CD4-positive, CD25-positive, alpha-beta regulatory T cell (primary cell): ENCODE results near the gene TTLL3. TPM values are rescaled to one million over a fixed set of nuclear protein-coding genes. Genes with fewer than 3 reads are reported as not detected.
A peak's percentile ranks its signal among the peaks of the same experiment; 100 is the strongest.
"Not testable (repeated sequence)": the region's sequence is repeated elsewhere in the genome, so short reads cannot be mapped to it uniquely, and the experiment has no call there.

ENCODE experiments used
- ATAC-seq, 2 donors: fragments of 150-1000 bp; cut with Tn5 transposase; one replicate each; pipeline ENCODE4 v1.10.0; 2021; ENCODE audit warnings: low read depth in 2 of 2, moderate number of reproducible peaks in 2 of 2, moderate library complexity in 1 of 2
- DNase-seq, 3 donors: peaks; one replicate each; pipeline versions ENCODE4 v3.0.0 to v3.0.0-alpha.2; 2012 to 2022; ENCODE audit warnings: mixed read lengths in 1 of 3
- H3K27ac ChIP-seq: one replicate; pipeline ENCODE4 v1.7.0; 2013; ENCODE audit warnings: mild to moderate bottlenecking, low read length; ENCODE audit not compliant: insufficient read depth, poor library complexity, severe bottlenecking
- H3K27me3 ChIP-seq: one replicate; pipeline ENCODE4 v1.7.0; 2013; ENCODE audit warnings: low read length; ENCODE audit not compliant: control insufficient read depth, insufficient read depth
- H3K36me3 ChIP-seq: one replicate; pipeline ENCODE4 v1.7.0; 2013; ENCODE audit warnings: mild to moderate bottlenecking, low read length, moderate library complexity; ENCODE audit not compliant: control insufficient read depth, insufficient read depth
- H3K4me1 ChIP-seq: 2 replicates; pipeline ENCODE4 v1.7.0; 2013; ENCODE audit warnings: mild to moderate bottlenecking, low read length; ENCODE audit not compliant: insufficient read depth, control insufficient read depth, poor library complexity, severe bottlenecking
- H3K4me3 ChIP-seq: one replicate; pipeline ENCODE4 v1.7.0; 2013; ENCODE audit warnings: low read depth, mild to moderate bottlenecking, low read length, moderate library complexity
- H3K9me3 ChIP-seq, 2 experiments: 1 replicate in 1 of 2; 2 replicates in 1 of 2; pipeline ENCODE4 v1.7.0; 2013; ENCODE audit warnings: low read length in 2 of 2, mild to moderate bottlenecking in 1 of 2, moderate library complexity in 1 of 2; ENCODE audit not compliant: control insufficient read depth in 2 of 2
- H3K27ac Mint-ChIP-seq, 3 donors: one replicate each; pipeline ENCODE4 v1.8.0; 2020 to 2022; ENCODE audit warnings: mild to moderate bottlenecking in 3 of 3, mixed read lengths in 3 of 3, moderate library complexity in 2 of 3
- H3K27me3 Mint-ChIP-seq: one replicate; pipeline ENCODE4 v1.8.0; 2022; ENCODE audit warnings: mild to moderate bottlenecking, mixed read lengths
- H3K36me3 Mint-ChIP-seq: one replicate; pipeline ENCODE4 v1.8.0; 2020; ENCODE audit warnings: mixed read lengths
- H3K4me1 Mint-ChIP-seq, 4 donors: one replicate each; pipeline ENCODE4 v1.8.0; 2020 to 2022; ENCODE audit warnings: mixed read lengths in 4 of 4, mild to moderate bottlenecking in 1 of 4
- H3K4me3 Mint-ChIP-seq, 4 donors: one replicate each; pipeline ENCODE4 v1.8.0; 2020 to 2022; ENCODE audit warnings: mild to moderate bottlenecking in 4 of 4, mixed read lengths in 4 of 4, moderate library complexity in 3 of 4
- H3K9me3 Mint-ChIP-seq, 7 donors: one replicate each; pipeline ENCODE4 v1.8.0; 2020 to 2022; ENCODE audit warnings: mixed read lengths in 7 of 7, mild to moderate bottlenecking in 3 of 7, moderate library complexity in 2 of 7
- polyA plus RNA-seq, 4 donors: library from polyadenylated mRNA; unstranded; fragments of 300-500 nt; fragmentation: Illumina TruSeq; gene quantifications; one replicate each; pipeline ENCODE4 v1.2.3, GENCODE V29; 2021
- total RNA-seq: library from RNA; stranded (reverse); gene quantifications from one replicate; pipeline ENCODE4 v1.2.3, GENCODE V29; 2022

The TTLL3 gene
- total and polyA plus RNA-seq, 5 donors from 2014 or later = 2.3 to 89.9 (median 3.8) TPM

GRCh38 chr3:9837701-9838582 is 27.9 kb downstream of the TTLL3 start:
- H3K9me3 ChIP-seq = no peaks in the 10 kb centered on the region
- Mint-ChIP-seq H3K27ac (no peak overlapping the region), H3K4me3 (peak overlapping the region in 1 of 4 donors; percentile 41), H3K9me3 (no peaks in the 10 kb centered on the region), H3K27me3 (no peaks in the 10 kb centered on the region), H3K36me3 (peaks cover 24% of the 10 kb centered on the region), H3K4me1 (peaks cover 7 to 19% (median 11%) of the 10 kb centered on the region in 4 donors)
- no peaks in the 10 kb centered on the region for H3K27me3 ChIP-seq
- H3K27ac ChIP-seq = no peak overlapping the region
- ATAC-seq (no peak), DNase-seq (no peak)
- peaks cover 4% of the 10 kb centered on the region for H3K4me1 ChIP-seq
- no peak overlapping the region for H3K4me3 ChIP-seq
- peaks cover 52% of the 10 kb centered on the region for H3K36me3 ChIP-seq

- no peaks in the 10 kb centered on the region for H3K9me3 ChIP-seq
- H3K4me1 ChIP-seq = peaks cover 10% of the 10 kb centered on the region
- H3K27ac Mint-ChIP-seq = peak overlapping the region in 1 of 3 donors; percentile 48
- no peaks in the 10 kb centered on the region for H3K27me3 ChIP-seq
- peaks cover 45% of the 10 kb centered on the region for H3K36me3 ChIP-seq
- ATAC-seq (no peak), DNase-seq (no peak)
- no peak overlapping the region for H3K4me3 ChIP-seq
- no peaks in the 10 kb centered on the region for H3K9me3 Mint-ChIP-seq
- peaks cover 24% of the 10 kb centered on the region for H3K36me3 Mint-ChIP-seq
- no peaks in the 10 kb centered on the region for H3K27me3 Mint-ChIP-seq
- H3K4me3 Mint-ChIP-seq = peak overlapping the region in 2 of 4 donors; percentile 32 to 41
- H3K4me1 Mint-ChIP-seq = peaks cover 7 to 26% (median 14%) of the 10 kb centered on the region in 4 donors
- H3K27ac ChIP-seq = no peak overlapping the region
These were observed 28.8 kb downstream of the TTLL3 start for GRCh38 chr3:9838856-9839255.

- peaks cover 18% of the 10 kb centered on the region for H3K36me3 Mint-ChIP-seq
- peak overlapping the region in 2 of 4 donors; percentile 70 to 94 for H3K4me3 Mint-ChIP-seq
These were observed 31.0 kb downstream of the TTLL3 start for GRCh38 chr3:9841015-9841414.

GRCh38 chr3:9843715-9844438 is 33.8 kb downstream of the TTLL3 start, which contains the start of gene RPUSD3:
TSS of gene RPUSD3 (minus strand) at chr3:9844008. CDS start at chr3:9843990, 18 bp downstream.
- Histone ChIP-seq H3K9me3 (no peaks in the 10 kb centered on the region), H3K27me3 (no peaks in the 10 kb centered on the region), H3K4me1 (peaks cover 18% of the 10 kb centered on the region), H3K36me3 (peaks cover 20% of the 10 kb centered on the region), H3K27ac (peak within 1 kb of the TSS; percentile 77), H3K4me3 (peak within 1 kb of the TSS; percentile 88)
- peaks cover 12% of the 10 kb centered on the region for H3K36me3 Mint-ChIP-seq
- DNase-seq (peak; percentile 93 to 95 (median 94)), ATAC-seq (peak; percentile 97)
- H3K9me3 Mint-ChIP-seq = no peaks in the 10 kb centered on the region
- peaks cover 4% of the 10 kb centered on the region for H3K27me3 Mint-ChIP-seq
- peak within 1 kb of the TSS; percentile 94 to 99 (median 98) for H3K4me3 Mint-ChIP-seq
- H3K4me1 Mint-ChIP-seq = peaks cover 7 to 43% (median 21%) of the 10 kb centered on the region in 4 donors
- peak within 1 kb of the TSS; percentile 79 to 93 (median 90) for H3K27ac Mint-ChIP-seq

More at GRCh38 chr3:9841015-9841414, 31.0 kb downstream of the TTLL3 start:
- H3K27ac Mint-ChIP-seq = no peak overlapping the region
- H3K4me1 Mint-ChIP-seq = peaks cover 7 to 38% (median 20%) of the 10 kb centered on the region in 4 donors
- ATAC-seq = no peak
- H3K4me3 ChIP-seq = no peak overlapping the region
- peaks cover 28% of the 10 kb centered on the region for H3K36me3 ChIP-seq
- H3K27ac ChIP-seq = no peak overlapping the region
- no peaks in the 10 kb centered on the region for H3K9me3 ChIP-seq
- no peaks in the 10 kb centered on the region for H3K27me3 Mint-ChIP-seq
- no peaks in the 10 kb centered on the region for H3K9me3 Mint-ChIP-seq
- DNase-seq = no peak
- H3K4me1 ChIP-seq = peaks cover 18% of the 10 kb centered on the region
- no peaks in the 10 kb centered on the region for H3K27me3 ChIP-seq

- peaks cover 6% of the 10 kb centered on the region for H3K36me3 ChIP-seq
- H3K27ac ChIP-seq = no peak overlapping the region
- H3K4me3 ChIP-seq = no peak overlapping the region
- DNase-seq (no peak), ATAC-seq (no peak)
- no peak overlapping the region for H3K27ac Mint-ChIP-seq
- peaks cover 7 to 37% (median 21%) of the 10 kb centered on the region in 4 donors for H3K4me1 Mint-ChIP-seq
- H3K9me3 ChIP-seq = no peaks in the 10 kb centered on the region
- peaks cover 12% of the 10 kb centered on the region for H3K27me3 Mint-ChIP-seq
- H3K9me3 Mint-ChIP-seq = no peaks in the 10 kb centered on the region
- no peaks in the 10 kb centered on the region for H3K27me3 ChIP-seq
- H3K4me3 Mint-ChIP-seq = peak overlapping the region in 2 of 4 donors; percentile 19 to 63
- H3K36me3 Mint-ChIP-seq = peaks cover 10% of the 10 kb centered on the region
- H3K4me1 ChIP-seq = peaks cover 18% of the 10 kb centered on the region
These were observed 36.2 kb downstream of the TTLL3 start for GRCh38 chr3:9846231-9846630.

DNA sequence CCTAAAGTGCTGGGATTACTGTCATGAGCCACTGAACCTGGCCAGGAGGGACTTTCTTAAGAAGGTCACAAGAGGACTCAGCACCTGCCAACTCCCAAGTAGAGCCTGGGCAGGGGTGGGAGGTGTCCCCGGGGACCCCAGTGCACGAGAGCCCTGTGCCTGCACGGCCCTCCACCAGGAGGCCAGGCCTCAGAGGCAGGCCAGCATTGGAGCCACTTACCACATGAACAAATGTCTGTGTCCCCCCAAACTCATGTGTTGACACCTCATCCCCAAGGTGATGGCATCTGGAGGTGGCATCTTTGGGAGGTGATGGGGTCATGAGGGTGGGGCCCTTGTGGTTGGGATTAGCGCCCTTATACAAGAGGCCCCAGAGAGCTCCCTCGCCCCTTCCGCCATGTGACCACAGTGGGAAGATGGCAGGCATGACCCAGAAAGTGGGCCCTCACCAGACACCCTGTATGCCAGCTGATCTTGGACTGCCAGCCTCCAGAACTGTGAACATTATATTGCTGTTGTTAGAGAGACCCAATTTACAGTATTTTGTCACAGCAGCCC is 36.9 kb downstream of the TTLL3 start:
- no peak for ATAC-seq
- Histone ChIP-seq H3K27me3 (no peaks in the 10 kb centered on the region), H3K36me3 (no peaks in the 10 kb centered on the region), H3K4me3 (no peak overlapping the region), H3K27ac (no peak overlapping the region), H3K4me1 (peaks cover 18% of the 10 kb centered on the region), H3K9me3 (no peaks in the 10 kb centered on the region)
- Mint-ChIP-seq H3K27ac (no peak overlapping the region), H3K4me3 (no peak overlapping the region), H3K27me3 (peaks cover 18% of the 10 kb centered on the region), H3K36me3 (peaks cover 6% of the 10 kb centered on the region), H3K4me1 (peaks cover 6 to 33% (median 17%) of the 10 kb centered on the region in 4 donors), H3K9me3 (no peaks in the 10 kb centered on the region)
- no peak for DNase-seq

DNA sequence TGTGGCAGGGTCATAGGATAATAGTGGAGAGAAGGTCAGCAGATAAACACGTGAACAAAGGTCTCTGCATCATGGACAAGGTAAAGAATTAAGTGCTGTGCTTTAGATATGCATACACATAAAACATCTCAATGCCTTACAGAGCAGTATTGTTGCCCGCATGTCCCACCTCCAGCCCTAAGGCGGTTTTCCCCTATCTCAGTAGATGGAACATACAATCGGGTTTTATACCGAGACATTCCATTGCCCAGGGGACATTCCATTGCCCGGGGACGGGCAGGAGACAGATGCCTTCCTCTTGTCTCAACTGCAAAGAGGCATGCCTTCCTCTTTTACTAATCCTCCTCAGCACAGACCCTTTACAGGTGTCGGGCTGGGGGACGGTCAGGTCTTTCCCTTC is 37.8 kb downstream of the TTLL3 start:
- H3K4me1 ChIP-seq = peaks cover 14% of the 10 kb centered on the region
- Mint-ChIP-seq H3K4me1 (peaks cover 0 to 24% (median 11%) of the 10 kb centered on the region in 4 donors), H3K27me3 (peaks cover 23% of the 10 kb centered on the region)
- DNase-seq, H3K27me3 ChIP-seq, H3K4me3 Mint-ChIP-seq, H3K27ac Mint-ChIP-seq, H3K9me3 ChIP-seq, H3K27ac ChIP-seq, H3K36me3 Mint-ChIP-seq, H3K9me3 Mint-ChIP-seq, H3K4me3 ChIP-seq, ATAC-seq, H3K36me3 ChIP-seq: not testable (repeated sequence)
